Tibial artery (tissue), 4 donors: Measurements from ENCODE around the gene WDR46.

Source experiments
- DNase-seq, 2 donors: peaks; one replicate each; pipeline ENCODE4 v3.0.0-alpha.2; 2019
- H3K27ac ChIP-seq, 2 donors: fragments of 200-600 bp; sonication (generic) in 1 of 2; 1 replicate in 1 of 2; 2 replicates in 1 of 2; pipeline ENCODE4 v1.5.1; 2018 to 2019; ENCODE audit warnings: mild to moderate bottlenecking in 1 of 2
- H3K27me3 ChIP-seq, 2 donors: fragments of 200-600 bp; sonication (generic) in 1 of 2; one replicate each; pipeline versions ENCODE4 v1.5.1 to v1.6.0; 2016 to 2019
- H3K36me3 ChIP-seq, 3 donors: fragments of 200-600 bp; sonication (generic) in 2 of 3; one replicate each; pipeline ENCODE4 v1.5.1; 2016 to 2019; ENCODE audit warnings: mild to moderate bottlenecking in 2 of 3
- H3K4me1 ChIP-seq, 4 donors: fragments of 200-600 bp; sonication (generic) in 2 of 4; 1 replicate in 3 of 4; 2 replicates in 1 of 4; pipeline ENCODE4 v1.5.1; 2016 to 2019
- H3K4me3 ChIP-seq, 2 donors: fragments of 200-600 bp; sonication (generic) in 1 of 2; 1 replicate in 1 of 2; 2 replicates in 1 of 2; pipeline ENCODE4 v1.5.1; 2018 to 2019; ENCODE audit warnings: mild to moderate bottlenecking in 2 of 2
- H3K9me3 ChIP-seq, 3 donors: fragments of 200-600 bp; sonication (generic) in 1 of 3; one replicate each; pipeline ENCODE4 v1.5.1; 2016 to 2019
- CTCF ChIP-seq, 2 experiments: fragments of 200-600 bp in 1 of 2; fragments of 450-650 bp in 1 of 2; IDR thresholded peaks; one replicate each; pipeline ENCODE4 v1.5.1; 2017 to 2019; ENCODE audit warnings: antibody characterized with exemption in 2 of 2, mild to moderate bottlenecking in 1 of 2, moderate library complexity in 1 of 2
- intact Hi-C: fragments of 100-400 bp; cut with DNase I; formaldehyde crosslinking; loops from one replicate; pipeline ENCODE4 v1.15.0; 2023; ENCODE audit warnings: low total_unique reads

WDR46 gene

DNA sequence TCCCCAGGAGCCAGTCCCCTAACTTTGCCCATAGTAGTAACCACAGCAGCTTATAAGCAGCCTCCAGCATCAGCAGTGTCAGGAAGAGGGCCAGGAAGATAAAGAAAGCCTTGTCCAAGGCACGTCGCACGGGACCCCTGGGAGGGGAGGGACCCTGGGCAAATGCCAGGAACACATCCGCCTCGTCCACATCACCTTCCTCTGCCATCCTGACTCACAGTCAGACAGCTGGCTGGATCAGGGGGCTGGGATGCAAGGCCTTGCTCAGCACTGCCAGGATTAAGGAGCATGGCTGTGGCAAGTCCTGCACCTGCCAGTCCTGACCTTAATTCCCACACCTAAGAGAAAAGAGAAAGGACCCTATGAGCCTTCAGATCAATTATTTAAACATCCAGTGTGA, 40.0 kb upstream of the WDR46 start:
- DNase-seq = no peak
- intact Hi-C loops = no loop called here
- no peak for TF ChIP-seq CTCF (IDR thresholded peaks at IDR 0.05)
- no peaks in the 10 kb centered on the region for H3K9me3 ChIP-seq
- no peaks in the 10 kb centered on the region for H3K27me3 ChIP-seq
- H3K4me3 ChIP-seq = no peak overlapping the region
- H3K4me1 ChIP-seq = peaks cover 0 to 2% (median 1%) of the 10 kb centered on the region in 4 donors
- H3K27ac ChIP-seq = no peak overlapping the region
- H3K36me3 ChIP-seq = no peaks in the 10 kb centered on the region

- Histone ChIP-seq H3K27ac (peak overlapping the region in 1 of 2 donors; percentile 94), H3K4me3 (peak overlapping the region; percentile 64 to 93), H3K4me1 (peaks cover 0 to 39% (median 36%) of the 10 kb centered on the region in 4 donors), H3K9me3 (no peaks in the 10 kb centered on the region), H3K27me3 (no peaks in the 10 kb centered on the region), H3K36me3 (peaks cover 10 to 21% (median 20%) of the 10 kb centered on the region in 3 donors)
- intact Hi-C loops = no loop called here
- no peak for DNase-seq
- TF ChIP-seq CTCF (IDR thresholded peaks at IDR 0.05) = no peak
These were observed 35.1 kb upstream of the WDR46 start for GRCh38 chr6:33324125-33324524.

DNA sequence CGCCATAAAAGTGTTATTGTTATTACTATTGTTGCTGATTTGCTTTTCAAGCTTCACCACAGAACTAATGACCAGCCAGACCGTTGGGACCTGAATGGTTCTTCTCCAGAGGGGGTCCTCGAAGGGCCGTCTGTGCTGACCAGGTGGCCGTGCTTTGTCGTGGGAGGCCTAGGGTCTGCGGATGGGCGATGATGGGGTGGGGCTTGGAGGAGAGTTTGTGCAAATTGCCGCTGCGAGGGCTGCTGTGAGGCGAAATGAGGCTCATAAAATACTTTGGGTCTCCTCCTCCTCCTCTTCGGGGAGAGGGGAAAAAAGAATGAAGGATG, 34.5 kb upstream of the WDR46 start:
- TF ChIP-seq CTCF (IDR thresholded peaks at IDR 0.05) = no peak
- Histone ChIP-seq H3K27me3 (no peaks in the 10 kb centered on the region), H3K9me3 (no peaks in the 10 kb centered on the region), H3K27ac (peak overlapping the region; percentile 83 to 94), H3K36me3 (peaks cover 14 to 26% (median 26%) of the 10 kb centered on the region in 3 donors), H3K4me3 (peak overlapping the region; percentile 64 to 93), H3K4me1 (peaks cover 0 to 45% (median 40%) of the 10 kb centered on the region in 4 donors)
- intact Hi-C loops = no loop called here
- no peak for DNase-seq

DNA sequence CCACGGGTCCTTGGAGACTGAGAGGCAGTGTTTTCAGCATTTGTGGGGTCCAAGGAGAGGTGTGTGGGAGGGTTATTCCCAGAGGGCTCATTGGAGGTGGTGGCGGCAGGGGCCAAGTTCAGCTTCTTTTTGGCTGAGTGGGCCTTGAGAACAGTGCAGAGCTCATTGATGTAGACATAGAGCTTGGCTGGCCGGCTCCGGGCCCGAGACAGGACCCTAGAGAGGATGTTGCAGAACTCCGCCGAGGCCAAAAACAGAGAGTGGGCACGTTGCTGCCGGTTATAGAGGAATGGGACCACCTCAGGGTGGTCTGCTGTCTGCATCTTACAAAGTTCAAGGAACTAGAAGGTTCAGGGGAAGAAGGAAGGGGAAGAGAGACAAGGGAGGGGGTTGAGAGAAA, 32.2 kb upstream of the WDR46 start:
- peaks cover 0 to 58% (median 53%) of the 10 kb centered on the region in 4 donors for H3K4me1 ChIP-seq
- intact Hi-C loops = no loop called here
- H3K27ac ChIP-seq = peak overlapping the region; percentile 83 to 94
- H3K4me3 ChIP-seq = peak overlapping the region in 1 of 2 donors; percentile 64
- H3K27me3 ChIP-seq = no peaks in the 10 kb centered on the region
- DNase-seq = no peak
- TF ChIP-seq CTCF (IDR thresholded peaks at IDR 0.05) = no peak
- peaks cover 14 to 33% (median 27%) of the 10 kb centered on the region in 3 donors for H3K36me3 ChIP-seq
- no peaks in the 10 kb centered on the region for H3K9me3 ChIP-seq

DNA sequence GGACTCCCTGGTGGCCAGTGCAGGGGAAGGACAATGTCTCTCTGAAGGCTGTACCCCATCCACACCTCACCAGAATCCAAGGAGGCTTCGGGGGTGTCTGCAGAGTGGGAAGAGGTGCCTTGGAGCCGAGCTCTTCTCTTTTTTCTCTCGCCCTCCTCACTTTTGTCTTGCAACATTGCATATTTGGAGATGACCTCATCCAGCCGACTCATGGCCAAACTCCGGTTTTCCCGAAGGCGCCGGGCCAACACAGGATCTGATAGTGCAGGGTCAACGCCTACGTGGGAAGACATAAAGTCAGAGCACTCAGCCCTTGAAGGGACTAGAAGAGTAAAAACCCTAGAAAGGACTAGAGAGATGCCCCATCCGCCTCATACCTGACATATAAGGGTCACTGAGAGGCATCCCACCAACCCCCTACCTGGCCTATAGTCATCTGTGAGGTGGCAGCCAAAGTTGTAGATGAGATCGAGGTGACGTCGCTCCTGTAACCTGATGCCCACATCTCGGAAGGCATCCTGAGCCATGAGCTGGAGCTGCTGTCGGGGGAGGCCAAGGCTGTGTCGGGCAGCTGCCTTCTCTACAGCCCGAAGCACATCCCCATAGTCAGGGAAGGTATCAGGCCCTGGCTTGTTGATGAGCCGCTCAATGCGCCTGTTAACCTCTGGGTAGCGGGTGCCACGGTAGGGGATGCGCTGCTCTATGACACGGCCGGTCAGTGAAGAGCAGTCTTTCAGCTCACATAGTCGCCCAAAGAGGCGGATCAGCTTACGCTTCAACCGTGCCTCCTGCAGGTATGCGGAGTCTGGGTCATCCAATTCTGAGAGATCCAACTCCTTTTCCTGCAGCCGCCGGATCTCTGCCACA, 31.5 kb upstream of the WDR46 start:
- Histone ChIP-seq H3K9me3 (no peaks in the 10 kb centered on the region), H3K4me3 (peak overlapping the region in 1 of 2 donors; percentile 64), H3K4me1 (peaks cover 0 to 59% (median 56%) of the 10 kb centered on the region in 4 donors), H3K27me3 (no peaks in the 10 kb centered on the region), H3K36me3 (peaks cover 14 to 40% (median 27%) of the 10 kb centered on the region in 3 donors), H3K27ac (peak overlapping the region; percentile 15 to 94)
- DNase-seq = peak; percentile 69 to 80
- intact Hi-C loops = no loop called here
- no peak for TF ChIP-seq CTCF (IDR thresholded peaks at IDR 0.05)
